Retina (tissue), 1 donor: Measurements from ENCODE around the gene P3H4.
"Not testable (repeated sequence)": the region's sequence is repeated elsewhere in the genome, so short reads cannot be mapped to it uniquely, and the experiment has no call there.

Source experiments
- DNase-seq: peaks from one replicate; pipeline ENCODE4 v3.0.0-alpha.2; 2016

P3H4 gene, protein sequence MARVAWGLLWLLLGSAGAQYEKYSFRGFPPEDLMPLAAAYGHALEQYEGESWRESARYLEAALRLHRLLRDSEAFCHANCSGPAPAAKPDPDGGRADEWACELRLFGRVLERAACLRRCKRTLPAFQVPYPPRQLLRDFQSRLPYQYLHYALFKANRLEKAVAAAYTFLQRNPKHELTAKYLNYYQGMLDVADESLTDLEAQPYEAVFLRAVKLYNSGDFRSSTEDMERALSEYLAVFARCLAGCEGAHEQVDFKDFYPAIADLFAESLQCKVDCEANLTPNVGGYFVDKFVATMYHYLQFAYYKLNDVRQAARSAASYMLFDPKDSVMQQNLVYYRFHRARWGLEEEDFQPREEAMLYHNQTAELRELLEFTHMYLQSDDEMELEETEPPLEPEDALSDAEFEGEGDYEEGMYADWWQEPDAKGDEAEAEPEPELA

GRCh38 chr17:41811549-41812380 is at the start of gene P3H4:
Gene P3H4 (minus strand): TSS chr17:41811949. CDS start chr17:41811915, 34 bp downstream.
- peak; percentile 96 for DNase-seq

- no peak for DNase-seq
These were observed 48.6 kb upstream of the P3H4 start for GRCh38 chr17:41860254-41860931.

DNA sequence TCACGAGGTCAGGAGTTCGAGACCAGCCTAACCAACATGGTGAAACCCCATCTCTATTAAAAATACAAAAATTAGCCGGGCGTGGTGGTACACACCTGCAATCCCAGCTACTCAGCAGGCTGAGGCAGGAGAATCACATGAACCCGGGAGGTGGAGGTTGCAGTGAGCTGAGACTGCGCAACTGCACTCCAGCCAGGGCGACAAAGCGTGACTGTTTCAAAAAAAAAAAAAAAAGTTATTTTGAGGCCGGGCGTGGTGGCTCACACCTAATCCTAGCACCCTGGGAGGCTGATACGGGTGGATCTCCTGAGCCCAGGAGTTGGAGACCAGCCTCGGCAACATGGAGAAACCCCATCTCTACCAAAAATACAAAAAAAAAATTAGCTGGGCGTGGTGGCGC is 39.6 kb upstream of the P3H4 start:
- not testable (repeated sequence) for DNase-seq

- DNase-seq, result no peak
These were observed 37.7 kb upstream of the P3H4 start for GRCh38 chr17:41849251-41849990.

GRCh38 chr17:41848788-41849187 is 37.0 kb upstream of the P3H4 start:
- no peak for DNase-seq

GRCh38 chr17:41844971-41845370 is 33.2 kb upstream of the P3H4 start:
- DNase-seq, result no peak

DNA sequence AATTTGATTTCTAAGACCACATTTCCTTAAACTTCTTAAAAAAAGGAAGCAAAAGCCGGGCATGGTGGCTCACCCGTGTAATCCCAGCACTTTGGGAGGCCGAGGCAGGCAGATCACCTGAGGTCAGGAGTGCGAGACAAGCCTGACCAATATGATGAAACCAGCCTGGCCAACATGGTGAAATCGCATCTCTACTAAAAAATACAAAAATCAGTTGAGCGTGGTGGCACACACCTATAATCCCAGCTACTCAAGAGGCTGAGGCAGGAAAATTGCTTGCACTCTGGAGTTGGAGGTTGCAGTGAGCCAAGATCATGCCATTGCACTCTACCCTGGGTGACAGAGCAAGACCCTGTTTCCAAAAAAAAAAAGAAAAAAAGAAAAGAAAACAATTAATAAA is 29.0 kb upstream of the P3H4 start:
- DNase-seq, result not testable (repeated sequence)

DNA sequence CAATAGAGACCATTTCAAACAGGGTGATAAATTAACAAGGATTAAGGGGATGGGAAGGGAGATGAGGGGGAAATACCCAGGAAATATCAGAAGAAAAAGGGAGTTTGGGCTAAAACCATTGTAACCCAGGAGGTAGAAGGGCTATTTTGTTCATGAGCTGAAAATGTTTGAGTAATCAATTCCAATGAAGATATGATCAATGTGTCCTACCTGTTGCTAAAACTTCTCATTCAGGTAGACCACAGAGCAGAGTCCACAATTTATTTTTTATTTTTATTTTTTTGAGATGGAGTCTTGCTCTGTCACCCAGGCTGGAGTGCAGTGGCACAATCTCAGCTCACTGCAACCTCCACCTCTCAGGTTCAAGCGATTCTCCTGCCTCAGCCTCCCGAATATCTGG is 27.7 kb upstream of the P3H4 start:
- DNase-seq, result not testable (repeated sequence)

DNA sequence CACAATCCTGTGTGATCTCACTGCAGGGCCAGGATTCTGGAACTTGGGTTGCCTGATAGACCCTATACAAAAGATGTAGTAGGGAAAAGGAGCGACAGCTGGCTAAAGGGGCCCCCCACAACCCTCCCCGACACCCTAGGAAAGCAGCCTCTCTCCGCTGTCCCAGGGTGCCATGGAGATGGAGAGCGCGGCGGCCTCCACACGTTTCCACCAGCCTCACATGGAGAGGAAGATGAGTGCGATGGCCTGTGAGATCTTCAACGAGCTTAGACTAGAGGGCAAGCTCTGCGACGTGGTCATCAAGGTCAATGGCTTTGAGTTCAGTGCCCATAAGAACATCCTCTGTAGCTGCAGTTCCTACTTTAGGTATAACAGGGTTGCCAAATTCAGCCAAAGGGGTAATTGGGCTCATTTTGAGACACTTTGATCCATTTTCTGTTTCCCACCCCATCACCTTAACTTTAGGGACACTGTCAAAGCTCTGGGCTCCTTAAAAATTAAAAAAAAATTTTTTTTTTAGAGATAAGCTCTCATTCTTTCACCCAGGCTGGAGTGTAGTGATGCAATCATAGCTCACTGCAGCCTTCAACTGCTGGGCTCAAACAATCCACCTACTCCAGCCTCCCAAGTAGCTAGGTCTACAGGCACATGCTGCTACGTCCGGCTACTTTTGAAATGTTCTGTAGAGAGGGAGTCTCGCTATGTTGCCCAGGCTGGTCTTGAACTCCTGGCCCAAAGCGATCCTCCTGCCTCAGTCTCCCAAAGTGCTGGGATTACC is 26.2 kb upstream of the P3H4 start, which contains the start of gene KLHL10:
KLHL10 (plus strand) TSS at position 65 of the 778 bp plus-strand sequence; CDS start at position 173, 108 bp downstream.
- no peak for DNase-seq

GRCh38 chr17:41836550-41837196 is 24.9 kb upstream of the P3H4 start:
- DNase-seq, result no peak

DNA sequence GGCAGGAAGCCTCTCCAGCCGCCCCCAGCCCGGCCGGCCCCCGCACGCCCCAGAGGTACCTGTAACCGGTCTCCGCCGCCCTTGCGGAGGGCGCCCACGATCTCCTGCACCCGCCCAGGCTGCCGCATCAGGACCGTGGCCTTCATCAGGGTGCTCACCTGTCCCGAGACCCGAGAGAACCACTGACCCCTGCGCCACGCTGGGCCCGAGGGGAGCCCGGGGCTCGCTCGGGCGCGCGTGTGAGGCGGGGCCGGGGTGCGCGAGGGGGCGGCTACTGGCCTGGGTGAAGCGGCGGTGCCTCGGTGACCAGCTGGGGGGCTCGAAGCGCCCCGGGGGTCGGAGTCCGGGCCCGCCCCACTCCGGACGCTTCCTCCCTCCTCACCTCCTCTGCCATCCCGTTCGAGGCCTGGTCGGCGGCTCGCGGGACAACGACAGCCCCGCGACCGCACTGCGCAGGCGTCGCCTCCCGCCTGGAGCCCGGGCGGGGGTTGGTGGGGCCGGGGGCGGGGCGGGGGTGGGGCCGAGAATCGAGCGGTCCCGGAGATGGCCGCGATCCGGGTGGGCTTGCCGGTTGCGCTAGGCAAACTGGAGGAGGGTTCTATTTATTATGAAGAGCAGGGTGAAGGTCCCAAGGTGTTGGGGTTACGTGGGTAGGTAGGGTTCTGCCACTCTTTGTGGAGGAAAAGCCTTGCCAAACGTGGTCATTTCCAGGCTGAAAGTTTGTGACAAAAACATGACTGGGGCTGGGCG is 24.2 kb upstream of the P3H4 start, which contains the start of gene NT5C3B:
NT5C3B (minus strand) TSS at position 433 of the 750 bp plus-strand sequence; CDS start at position 394, 39 bp downstream.
- DNase-seq, result peak; percentile 81

GRCh38 chr17:41835214-41835799 is 23.6 kb upstream of the P3H4 start:
- no peak for DNase-seq

GRCh38 chr17:41829961-41830360 is 18.2 kb upstream of the P3H4 start:
- not testable (repeated sequence) for DNase-seq

DNA sequence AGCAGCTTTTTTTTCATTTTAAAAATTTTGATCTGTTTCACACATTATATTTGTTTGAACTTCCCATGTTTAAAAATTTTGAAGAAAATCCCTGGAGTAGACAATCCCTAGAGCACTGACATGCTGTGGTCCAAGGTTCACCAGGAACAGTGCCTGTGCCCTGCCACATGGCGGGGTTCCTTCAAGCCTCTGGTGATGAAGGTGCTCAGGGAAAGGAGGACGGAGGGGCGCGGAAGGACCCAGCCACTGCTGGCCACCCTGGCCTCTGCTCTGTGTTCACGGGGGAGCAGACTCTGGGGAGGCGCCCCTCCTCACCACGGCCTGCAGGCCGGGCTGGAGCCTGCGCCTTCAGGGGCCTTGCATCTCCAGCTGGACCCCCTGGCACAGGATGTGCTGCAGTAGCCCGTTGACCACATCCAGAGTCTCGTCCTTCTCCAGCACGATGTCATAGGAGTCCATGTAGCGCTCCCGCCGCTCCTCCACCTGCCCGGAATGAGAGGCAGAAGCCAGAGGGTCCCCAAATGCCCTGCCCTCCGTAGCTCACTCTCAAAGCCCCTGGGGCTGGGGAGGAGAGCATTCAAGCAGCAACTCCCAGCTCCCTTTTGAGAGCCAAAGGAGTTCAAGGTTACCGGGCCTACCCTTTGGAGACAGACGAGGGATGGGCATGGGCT is 13.6 kb upstream of the P3H4 start:
- DNase-seq, result no peak

- no peak for DNase-seq
These were observed 12.3 kb upstream of the P3H4 start for GRCh38 chr17:41824086-41824485.

- DNase-seq, result no peak
These were observed 11.8 kb upstream of the P3H4 start for GRCh38 chr17:41823580-41823979.

DNA sequence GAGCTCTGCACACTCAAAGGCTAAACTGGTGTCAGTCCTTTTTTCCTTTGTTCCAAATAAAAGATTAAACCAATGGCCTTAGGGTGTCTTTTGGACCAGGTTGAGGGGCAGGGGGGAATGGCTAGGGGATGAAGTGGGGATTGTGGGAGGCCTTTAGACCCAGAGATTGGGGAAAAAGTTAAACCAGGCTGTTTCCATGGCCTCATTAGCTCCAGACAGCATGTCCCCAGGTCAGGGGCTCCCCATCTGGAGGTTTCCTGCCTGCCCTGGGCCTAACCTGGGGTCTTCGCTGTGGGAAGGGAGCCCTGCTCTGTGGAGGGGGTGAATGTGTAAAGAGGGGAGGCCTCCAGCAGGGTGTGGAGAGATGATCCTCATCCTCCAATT is 11.4 kb upstream of the P3H4 start:
- no peak for DNase-seq

DNA sequence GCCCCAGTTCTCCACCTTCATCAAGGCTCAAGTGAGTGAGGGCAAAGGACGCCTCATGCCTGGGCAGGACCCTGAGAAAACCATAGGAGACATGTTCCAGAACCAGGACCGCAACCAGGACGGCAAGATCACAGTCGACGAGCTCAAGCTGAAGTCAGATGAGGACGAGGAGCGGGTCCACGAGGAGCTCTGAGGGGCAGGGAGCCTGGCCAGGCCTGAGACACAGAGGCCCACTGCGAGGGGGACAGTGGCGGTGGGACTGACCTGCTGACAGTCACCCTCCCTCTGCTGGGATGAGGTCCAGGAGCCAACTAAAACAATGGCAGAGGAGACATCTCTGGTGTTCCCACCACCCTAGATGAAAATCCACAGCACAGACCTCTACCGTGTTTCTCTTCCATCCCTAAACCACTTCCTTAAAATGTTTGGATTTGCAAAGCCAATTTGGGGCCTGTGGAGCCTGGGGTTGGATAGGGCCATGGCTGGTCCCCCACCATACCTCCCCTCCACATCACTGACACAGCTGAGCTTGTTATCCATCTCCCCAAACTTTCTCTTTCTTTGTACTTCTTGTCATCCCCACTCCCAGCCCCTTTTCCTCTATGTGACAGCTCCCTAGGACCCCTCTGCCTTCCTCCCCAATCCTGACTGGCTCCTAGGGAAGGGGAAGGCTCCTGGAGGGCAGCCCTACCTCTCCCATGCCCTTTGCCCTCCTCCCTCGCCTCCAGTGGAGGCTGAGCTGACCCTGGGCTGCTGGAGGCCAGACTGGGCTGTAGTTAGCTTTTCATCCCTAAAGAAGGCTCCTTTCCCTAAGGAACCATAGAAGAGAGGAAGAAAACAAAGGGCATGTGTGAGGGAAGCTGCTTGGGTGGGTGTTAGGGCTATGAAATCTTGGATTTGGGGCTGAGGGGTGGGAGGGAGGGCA is 10.7 kb upstream of the P3H4 start:
- no peak for DNase-seq
